BE2C (cell line): ENCODE data around the gene FOLR2.
"Not testable (repeated sequence)": the region's sequence is repeated elsewhere in the genome, so short reads cannot be mapped to it uniquely, and the experiment has no call there.

Experiments
- DNase-seq: peaks from one replicate; pipeline ENCODE4 v3.0.0-alpha.2; 2020
- H3K27me3 ChIP-seq: fragments of 250-450 bp; sonication (Bioruptor Pico); 2 replicates; pipeline ENCODE4 v1.5.1; 2020; ENCODE audit warnings: mild to moderate bottlenecking
- H3K36me3 ChIP-seq: fragments of 250-450 bp; sonication (Bioruptor Pico); 2 replicates; pipeline ENCODE4 v1.5.1; 2020; ENCODE audit warnings: mild to moderate bottlenecking
- H3K4me1 ChIP-seq: fragments of 250-450 bp; sonication (Bioruptor Pico); 2 replicates; pipeline ENCODE4 v1.5.1; 2020
- H3K4me3 ChIP-seq: 2 replicates; pipeline ENCODE4 v1.5.1; 2011; ENCODE audit warnings: low read depth, low read length
- H3K9me3 ChIP-seq: fragments of 250-450 bp; sonication (Bioruptor Pico); 2 replicates; pipeline ENCODE4 v1.5.1; 2020
- TF ChIP-seq, protein P1 (sequence below): IDR thresholded peaks from 2 replicates; pipeline ENCODE4 v1.5.1; 2012; ENCODE audit warnings: mild to moderate bottlenecking, low read depth, low read length

Gene FOLR2

DNA sequence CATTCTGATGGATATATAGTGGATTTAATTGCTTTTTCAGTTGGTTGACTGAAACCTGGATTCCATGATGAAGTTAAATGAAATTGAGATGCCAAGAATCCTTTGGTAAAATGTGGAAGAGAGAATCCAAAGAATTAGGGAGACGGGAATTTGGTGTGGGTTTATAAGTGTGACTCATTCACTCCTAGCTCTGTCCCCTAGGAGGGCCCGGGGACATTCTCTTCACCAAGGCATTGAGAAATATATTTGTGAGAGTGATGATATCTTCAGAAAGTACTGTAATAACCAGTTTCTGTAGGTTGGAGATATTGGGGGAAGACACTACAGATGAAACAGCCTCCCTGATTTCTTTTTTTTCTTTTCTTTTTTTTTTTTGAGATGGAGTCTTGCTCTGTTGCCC is 41.0 kb downstream of the FOLR2 start:
- TF ChIP-seq, protein P1, sequence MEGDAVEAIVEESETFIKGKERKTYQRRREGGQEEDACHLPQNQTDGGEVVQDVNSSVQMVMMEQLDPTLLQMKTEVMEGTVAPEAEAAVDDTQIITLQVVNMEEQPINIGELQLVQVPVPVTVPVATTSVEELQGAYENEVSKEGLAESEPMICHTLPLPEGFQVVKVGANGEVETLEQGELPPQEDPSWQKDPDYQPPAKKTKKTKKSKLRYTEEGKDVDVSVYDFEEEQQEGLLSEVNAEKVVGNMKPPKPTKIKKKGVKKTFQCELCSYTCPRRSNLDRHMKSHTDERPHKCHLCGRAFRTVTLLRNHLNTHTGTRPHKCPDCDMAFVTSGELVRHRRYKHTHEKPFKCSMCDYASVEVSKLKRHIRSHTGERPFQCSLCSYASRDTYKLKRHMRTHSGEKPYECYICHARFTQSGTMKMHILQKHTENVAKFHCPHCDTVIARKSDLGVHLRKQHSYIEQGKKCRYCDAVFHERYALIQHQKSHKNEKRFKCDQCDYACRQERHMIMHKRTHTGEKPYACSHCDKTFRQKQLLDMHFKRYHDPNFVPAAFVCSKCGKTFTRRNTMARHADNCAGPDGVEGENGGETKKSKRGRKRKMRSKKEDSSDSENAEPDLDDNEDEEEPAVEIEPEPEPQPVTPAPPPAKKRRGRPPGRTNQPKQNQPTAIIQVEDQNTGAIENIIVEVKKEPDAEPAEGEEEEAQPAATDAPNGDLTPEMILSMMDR, result no peak
- Histone ChIP-seq H3K9me3 (no peaks in the 10 kb centered on the region), H3K4me3 (no peak overlapping the region), H3K36me3 (no peaks in the 10 kb centered on the region), H3K27me3 (no peaks in the 10 kb centered on the region), H3K4me1 (peaks cover 11% of the 10 kb centered on the region)
- DNase-seq, result no peak

DNA sequence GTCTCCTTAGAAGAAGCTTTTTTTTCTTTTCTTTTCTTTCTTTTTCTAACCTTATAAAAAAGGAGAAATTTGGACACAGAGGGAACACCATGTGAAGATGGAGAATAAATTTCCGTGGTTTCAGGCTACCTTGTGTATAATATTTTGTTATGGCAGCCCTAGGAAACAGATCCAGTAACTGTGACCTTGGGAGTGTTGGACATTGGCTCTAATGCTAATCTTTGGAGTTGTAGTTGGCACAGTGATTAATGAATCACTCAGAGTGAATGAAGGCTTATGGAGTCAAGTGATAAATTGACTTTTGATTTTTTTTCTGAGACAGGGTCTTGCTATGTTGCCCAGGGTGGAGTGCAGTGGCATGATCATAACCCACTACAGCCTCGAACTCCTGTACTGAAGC is 42.9 kb downstream of the FOLR2 start:
- Histone ChIP-seq H3K4me3 (no peak overlapping the region), H3K4me1 (peaks cover 11% of the 10 kb centered on the region), H3K27me3 (no peaks in the 10 kb centered on the region), H3K36me3 (no peaks in the 10 kb centered on the region), H3K9me3 (no peaks in the 10 kb centered on the region)
- TF ChIP-seq, protein P1, result no peak
- no peak for DNase-seq

DNA sequence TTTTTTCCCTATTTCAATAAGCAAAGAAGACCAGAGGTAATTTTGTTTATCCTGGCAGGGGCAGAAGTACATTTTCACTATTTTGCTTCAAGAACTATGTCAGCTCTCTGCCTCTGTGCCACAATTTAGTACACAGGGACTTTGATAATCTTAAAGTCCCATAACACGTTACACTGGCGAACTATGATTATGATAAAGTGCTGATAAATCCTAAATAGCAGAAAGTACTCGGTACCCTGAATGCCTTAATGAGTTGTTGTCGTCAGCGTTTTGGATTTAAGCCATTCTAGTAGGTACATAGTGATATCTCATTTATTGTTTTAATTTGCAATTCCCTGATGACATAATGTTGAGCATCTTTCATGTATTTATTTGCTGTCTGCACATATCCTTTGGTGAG is 44.0 kb downstream of the FOLR2 start:
- peak overlapping the region; percentile 22 for H3K4me3 ChIP-seq
- peaks cover 11% of the 10 kb centered on the region for H3K4me1 ChIP-seq
- H3K36me3 ChIP-seq, result no peaks in the 10 kb centered on the region
- TF ChIP-seq, protein P1, result no peak
- no peak for DNase-seq
- no peaks in the 10 kb centered on the region for H3K27me3 ChIP-seq
- no peaks in the 10 kb centered on the region for H3K9me3 ChIP-seq

GRCh38 chr11:72263361-72263760 is 46.8 kb downstream of the FOLR2 start:
- H3K9me3 ChIP-seq, result no peaks in the 10 kb centered on the region
- H3K36me3 ChIP-seq, result no peaks in the 10 kb centered on the region
- TF ChIP-seq, protein P1, result no peak
- no peak overlapping the region for H3K4me3 ChIP-seq
- no peak for DNase-seq
- peaks cover 11% of the 10 kb centered on the region for H3K4me1 ChIP-seq
- no peaks in the 10 kb centered on the region for H3K27me3 ChIP-seq

- H3K9me3 ChIP-seq, result no peaks in the 10 kb centered on the region
- no peaks in the 10 kb centered on the region for H3K36me3 ChIP-seq
Observed at GRCh38 chr11:72265951-72266350, 49.4 kb downstream of the FOLR2 start.

GRCh38 chr11:72266960-72267359 is 50.4 kb downstream of the FOLR2 start:
- DNase-seq, H3K9me3 ChIP-seq, H3K36me3 ChIP-seq: not testable (repeated sequence)

More at GRCh38 chr11:72265951-72266350, 49.4 kb downstream of the FOLR2 start:
- no peak overlapping the region for H3K4me3 ChIP-seq
- DNase-seq, result no peak
- TF ChIP-seq, protein P1, result no peak
- peaks cover under 1% of the 10 kb centered on the region for H3K4me1 ChIP-seq
- H3K27me3 ChIP-seq, result no peaks in the 10 kb centered on the region

More at GRCh38 chr11:72266960-72267359, 50.4 kb downstream of the FOLR2 start:
- H3K4me1 ChIP-seq, H3K27me3 ChIP-seq, H3K4me3 ChIP-seq: not testable (repeated sequence)
